ENCODE measurements around the gene USP35. TPM values are rescaled to one million over a fixed set of nuclear protein-coding genes. Genes with fewer than 3 reads are reported as not detected.
A peak's percentile ranks its signal among the peaks of the same experiment; 100 is the strongest.

USP35 gene
- total RNA-seq, 1 donor from 2014 or later, result 11.8 TPM

GRCh38 chr11:78256962-78257361 lies 68.2 kb downstream of the USP35 start:
- H3K9me3 ChIP-seq, result no peaks in the 10 kb centered on the region
- TF ChIP-seq POLR2AphosphoS5 (IDR thresholded peaks at IDR 0.05; ENCODE audit: insufficient read depth in 1 of 2, low read depth in 1 of 2), result peak in 1 of 2 donors; percentile 69
- no peak for TF ChIP-seq POLR2A (IDR thresholded peaks at IDR 0.05)
- TF ChIP-seq CTCF (IDR thresholded peaks at IDR 0.05), result no peak
- H3K36me3 ChIP-seq, result no peaks in the 10 kb centered on the region
- no peaks in the 10 kb centered on the region for H3K27me3 ChIP-seq
- peak in 1 of 2 donors; percentile 91 for DNase-seq (ENCODE audit: extremely low spot score in 2 of 2)
- peaks cover 45% of the 10 kb centered on the region for H3K4me1 ChIP-seq
- H3K4me3 ChIP-seq, result no peak overlapping the region
- intact Hi-C loops (cut with DNase I), result no loop called here
- peak overlapping the region; percentile 79 for H3K27ac ChIP-seq

- TF ChIP-seq POLR2AphosphoS5 (IDR thresholded peaks at IDR 0.05; ENCODE audit: insufficient read depth in 1 of 2, low read depth in 1 of 2) (no peak), POLR2A (IDR thresholded peaks at IDR 0.05) (no peak), CTCF (IDR thresholded peaks at IDR 0.05) (no peak)
- no peak overlapping the region for H3K4me3 ChIP-seq
- H3K27ac ChIP-seq, result peak overlapping the region; percentile 79
- H3K9me3 ChIP-seq, result no peaks in the 10 kb centered on the region
- no peaks in the 10 kb centered on the region for H3K36me3 ChIP-seq
- no peaks in the 10 kb centered on the region for H3K27me3 ChIP-seq
- intact Hi-C loops (cut with DNase I), result no loop called here
- no peak for DNase-seq (ENCODE audit: extremely low spot score in 2 of 2)
- peaks cover 45% of the 10 kb centered on the region for H3K4me1 ChIP-seq
These were observed 68.9 kb downstream of the USP35 start for GRCh38 chr11:78257654-78258053.

GRCh38 chr11:78259777-78260487 lies 71.2 kb downstream of the USP35 start:
- H3K36me3 ChIP-seq, result no peaks in the 10 kb centered on the region
- H3K4me3 ChIP-seq, result no peak overlapping the region
- H3K4me1 ChIP-seq, result peaks cover 37% of the 10 kb centered on the region
- intact Hi-C loops (cut with DNase I), result no loop called here
- peak overlapping the region; percentile 4 for H3K27ac ChIP-seq
- no peak for DNase-seq (ENCODE audit: extremely low spot score in 2 of 2)
- no peaks in the 10 kb centered on the region for H3K27me3 ChIP-seq
- TF ChIP-seq POLR2A (IDR thresholded peaks at IDR 0.05), result no peak
- no peak for TF ChIP-seq CTCF (IDR thresholded peaks at IDR 0.05)
- no peak for TF ChIP-seq POLR2AphosphoS5 (IDR thresholded peaks at IDR 0.05; ENCODE audit: insufficient read depth in 1 of 2, low read depth in 1 of 2)
- H3K9me3 ChIP-seq, result no peaks in the 10 kb centered on the region

GRCh38 chr11:78261367-78261766 lies 72.6 kb downstream of the USP35 start:
- TF ChIP-seq CTCF (IDR thresholded peaks at IDR 0.05) (no peak), POLR2A (IDR thresholded peaks at IDR 0.05) (no peak)
- no peak for DNase-seq (ENCODE audit: extremely low spot score in 2 of 2)
- no peaks in the 10 kb centered on the region for H3K9me3 ChIP-seq
- H3K27me3 ChIP-seq, result no peaks in the 10 kb centered on the region
- intact Hi-C loops (cut with DNase I), result no loop called here
- H3K4me1 ChIP-seq, result peaks cover 29% of the 10 kb centered on the region
- H3K36me3 ChIP-seq, result no peaks in the 10 kb centered on the region
- no peak overlapping the region for H3K27ac ChIP-seq
- H3K4me3 ChIP-seq, result no peak overlapping the region

GRCh38 chr11:78261828-78262227 lies 73.1 kb downstream of the USP35 start:
- no peak for DNase-seq (ENCODE audit: extremely low spot score in 2 of 2)
- Histone ChIP-seq H3K4me1 (peaks cover 29% of the 10 kb centered on the region), H3K4me3 (no peak overlapping the region), H3K27ac (no peak overlapping the region), H3K27me3 (no peaks in the 10 kb centered on the region), H3K36me3 (no peaks in the 10 kb centered on the region), H3K9me3 (no peaks in the 10 kb centered on the region)
- TF ChIP-seq POLR2A (IDR thresholded peaks at IDR 0.05) (no peak), CTCF (IDR thresholded peaks at IDR 0.05) (no peak), POLR2AphosphoS5 (IDR thresholded peaks at IDR 0.05; ENCODE audit: insufficient read depth in 1 of 2, low read depth in 1 of 2) (no peak)
- intact Hi-C loops (cut with DNase I), result no loop called here
